AML-193 (cell line): ENCODE measurements around the gene ADRA2B.

Experiments
- DNase-seq, 2 experiments: peaks; one replicate each; lab custom pipeline; 2025; lab: John Stamatoyannopoulos, UW

Gene ADRA2B

GRCh38 chr2:96137321-96138178, 21.2 kb upstream of the ADRA2B start:
- no peak for DNase-seq

- no peak for DNase-seq
These were observed 19.9 kb upstream of the ADRA2B start for GRCh38 chr2:96136129-96136720.

GRCh38 chr2:96135621-96136020, 19.2 kb upstream of the ADRA2B start:
- DNase-seq = no peak

- no peak for DNase-seq
These were observed 18.8 kb upstream of the ADRA2B start for GRCh38 chr2:96135171-96135570.

GRCh38 chr2:96134421-96134820, 18.1 kb upstream of the ADRA2B start:
- no peak for DNase-seq

- DNase-seq = no peak
These were observed 15.7 kb upstream of the ADRA2B start for GRCh38 chr2:96131813-96132745.

GRCh38 chr2:96131152-96131812, 14.9 kb upstream of the ADRA2B start:
- DNase-seq = no peak

- no peak for DNase-seq
These were observed 14.1 kb upstream of the ADRA2B start for GRCh38 chr2:96130483-96130882.

GRCh38 chr2:96129528-96130120, 13.3 kb upstream of the ADRA2B start:
- no peak for DNase-seq

- DNase-seq = no peak
These were observed 12.1 kb upstream of the ADRA2B start for GRCh38 chr2:96128456-96128855.

- no peak for DNase-seq
These were observed 8.3 kb upstream of the ADRA2B start for GRCh38 chr2:96124406-96125265.

GRCh38 chr2:96123936-96124335, 7.6 kb upstream of the ADRA2B start:
- no peak for DNase-seq

- DNase-seq = no peak
These were observed 6.9 kb upstream of the ADRA2B start for GRCh38 chr2:96123290-96123689.

GRCh38 chr2:96122391-96122790, 6.0 kb upstream of the ADRA2B start:
- DNase-seq = no peak

GRCh38 chr2:96121414-96121813, 5.0 kb upstream of the ADRA2B start:
- no peak for DNase-seq

- DNase-seq = no peak
These were observed 4.6 kb upstream of the ADRA2B start for GRCh38 chr2:96120991-96121390.

- DNase-seq = no peak
These were observed 3.8 kb upstream of the ADRA2B start for GRCh38 chr2:96120091-96120720.

- DNase-seq = no peak
These were observed 3.0 kb upstream of the ADRA2B start for GRCh38 chr2:96119389-96119751.

- DNase-seq = no peak
These were observed 2.5 kb upstream of the ADRA2B start for GRCh38 chr2:96118698-96119388.
